Common myeloid progenitor, CD34-positive (primary cell): Measurements from ENCODE around the gene SLC22A2.

ENCODE experiments used
- CTCF ChIA-PET: fragments of 350-600 bp; sonication (Branson Sonifier 250); formaldehyde crosslinking; loops from one replicate; lab custom pipeline; 2021; ENCODE audit warnings: antibody characterized with exemption; lab: Charles Lee
- POLR2A ChIA-PET: fragments of 350-600 bp; sonication (Branson Sonifier 250); formaldehyde crosslinking; loops from one replicate; lab custom pipeline; 2021; ENCODE audit warnings: antibody characterized with exemption; lab: Charles Lee
- DNase-seq, 3 donors: peaks; one replicate each; pipeline versions ENCODE4 v3.0.0 to v3.0.0-alpha.2; 2013
- H3K27ac ChIP-seq, 2 experiments: 1 replicate in 1 of 2; 2 replicates in 1 of 2; pipeline ENCODE4 v1.7.0; 2013; ENCODE audit warnings: inconsistent platforms in 2 of 2, low read length in 2 of 2, mild to moderate bottlenecking in 2 of 2, low read depth in 1 of 2, moderate library complexity in 1 of 2; ENCODE audit not compliant: severe bottlenecking in 2 of 2, insufficient read depth in 1 of 2, poor library complexity in 1 of 2
- H3K27me3 ChIP-seq, 5 experiments: replicated peaks in 2 of 5; 1 replicate in 3 of 5; 2 replicates in 2 of 5; pipeline versions ENCODE4 v1.6.1 to v1.7.0; 2013; ENCODE audit warnings: low read length in 4 of 5, mild to moderate bottlenecking in 2 of 5, moderate library complexity in 2 of 5, inconsistent platforms in 1 of 5; ENCODE audit not compliant: insufficient read depth in 5 of 5, control insufficient read depth in 4 of 5
- H3K36me3 ChIP-seq, 4 experiments: 1 replicate in 2 of 4; 2 replicates in 2 of 4; pipeline versions ENCODE4 v1.6.1 to v1.7.0; 2013; ENCODE audit warnings: low read length in 3 of 4, control low read depth in 1 of 4, mild to moderate bottlenecking in 1 of 4; ENCODE audit not compliant: control insufficient read depth in 4 of 4, insufficient read depth in 4 of 4
- H3K4me1 ChIP-seq, 4 experiments: 1 replicate in 3 of 4; 2 replicates in 1 of 4; pipeline versions ENCODE4 v1.6.1 to v1.7.1; 2013; ENCODE audit warnings: low read length in 3 of 4, mild to moderate bottlenecking in 3 of 4, control low read depth in 1 of 4, inconsistent platforms in 1 of 4, moderate library complexity in 1 of 4; ENCODE audit not compliant: control insufficient read depth in 4 of 4, insufficient read depth in 4 of 4; ENCODE audit errors: control extremely low read depth in 1 of 4
- H3K4me3 ChIP-seq, 7 experiments: 1 replicate in 4 of 7; 2 replicates in 3 of 7; pipeline versions ENCODE4 v1.5.1 to v1.7.0; 2013; ENCODE audit warnings: mild to moderate bottlenecking in 7 of 7, low read length in 6 of 7, moderate library complexity in 6 of 7, inconsistent platforms in 2 of 7, low read depth in 2 of 7, control low read depth in 1 of 7; ENCODE audit not compliant: insufficient read depth in 4 of 7, control insufficient read depth in 1 of 7; ENCODE audit errors: extremely low read depth in 1 of 7
- H3K9me3 ChIP-seq, 5 experiments: 1 replicate in 4 of 5; 2 replicates in 1 of 5; pipeline versions ENCODE4 v1.6.1 to v1.7.1; 2013; ENCODE audit warnings: low read length in 4 of 5, mild to moderate bottlenecking in 2 of 5, inconsistent platforms in 1 of 5, low read depth in 1 of 5, moderate library complexity in 1 of 5; ENCODE audit not compliant: control insufficient read depth in 4 of 5, insufficient read depth in 2 of 5; ENCODE audit errors: control extremely low read depth in 1 of 5
- WGBS: methylation state at CpG from one replicate; pipeline ENCODE4 v1.1.5; 2013; ENCODE audit not compliant: insufficient coverage; 5-methylcytosine and 5-hydroxymethylcytosine counted together

Gene SLC22A2

GRCh38 chr6:160173806-160174527 is 84.7 kb downstream of the SLC22A2 start:
- Histone ChIP-seq H3K9me3 (no peaks in the 10 kb centered on the region), H3K27me3 (peaks cover 0 to 14% (median 5%) of the 10 kb centered on the region in 5 experiments), H3K27ac (no peak overlapping the region), H3K4me1 (no peaks in the 10 kb centered on the region), H3K4me3 (no peak overlapping the region), H3K36me3 (no peaks in the 10 kb centered on the region)
- POLR2A ChIA-PET: no interaction called here
- DNase-seq: no peak
- CTCF ChIA-PET: no interaction called here
- WGBS: 84% methylated on average over 7 of the region's 9 CpGs

GRCh38 chr6:160172704-160173103 is 85.9 kb downstream of the SLC22A2 start:
- no peak for DNase-seq
- H3K9me3 ChIP-seq: no peaks in the 10 kb centered on the region
- ChIA-PET CTCF (no interaction called here), POLR2A (no interaction called here)
- WGBS: 91% methylated on average over 4 of the region's 5 CpGs
- H3K27ac ChIP-seq: no peak overlapping the region
- H3K4me1 ChIP-seq: no peaks in the 10 kb centered on the region
- H3K27me3 ChIP-seq: peaks cover 0 to 14% (median 5%) of the 10 kb centered on the region in 5 experiments
- no peaks in the 10 kb centered on the region for H3K36me3 ChIP-seq
- no peak overlapping the region for H3K4me3 ChIP-seq

GRCh38 chr6:160170018-160170680 is 88.5 kb downstream of the SLC22A2 start:
- H3K4me1 ChIP-seq: no peaks in the 10 kb centered on the region

GRCh38 chr6:160167604-160168399 is 90.8 kb downstream of the SLC22A2 start:
- WGBS: 92% methylated on average over 3 of the region's 7 CpGs
- CTCF ChIA-PET: no interaction called here
- no peaks in the 10 kb centered on the region for H3K36me3 ChIP-seq

More at GRCh38 chr6:160170018-160170680, 88.5 kb downstream of the SLC22A2 start:
- Histone ChIP-seq H3K27me3 (peaks cover 0 to 17% (median 1%) of the 10 kb centered on the region in 5 experiments), H3K4me3 (no peak overlapping the region), H3K36me3 (no peaks in the 10 kb centered on the region), H3K27ac (no peak overlapping the region), H3K9me3 (no peaks in the 10 kb centered on the region)
- CTCF ChIA-PET: no interaction called here
- WGBS: 91% methylated on average over 4 of the region's 6 CpGs
- no peak for DNase-seq
- POLR2A ChIA-PET: no interaction called here

More at GRCh38 chr6:160167604-160168399, 90.8 kb downstream of the SLC22A2 start:
- no peaks in the 10 kb centered on the region for H3K9me3 ChIP-seq
- POLR2A ChIA-PET: no interaction called here
- H3K4me1 ChIP-seq: no peaks in the 10 kb centered on the region
- no peak for DNase-seq
- H3K27ac ChIP-seq: no peak overlapping the region
- peaks cover 0 to 21% (median 0%) of the 10 kb centered on the region in 5 experiments for H3K27me3 ChIP-seq
- no peak overlapping the region for H3K4me3 ChIP-seq
